ENCODE results near the gene PTPRCAP. TPM values are rescaled to one million over a fixed set of nuclear protein-coding genes. Genes with fewer than 3 reads are reported as not detected.

Gene PTPRCAP
- total RNA-seq, 1 experiment from 2014 or later: 1.7 TPM

DNA sequence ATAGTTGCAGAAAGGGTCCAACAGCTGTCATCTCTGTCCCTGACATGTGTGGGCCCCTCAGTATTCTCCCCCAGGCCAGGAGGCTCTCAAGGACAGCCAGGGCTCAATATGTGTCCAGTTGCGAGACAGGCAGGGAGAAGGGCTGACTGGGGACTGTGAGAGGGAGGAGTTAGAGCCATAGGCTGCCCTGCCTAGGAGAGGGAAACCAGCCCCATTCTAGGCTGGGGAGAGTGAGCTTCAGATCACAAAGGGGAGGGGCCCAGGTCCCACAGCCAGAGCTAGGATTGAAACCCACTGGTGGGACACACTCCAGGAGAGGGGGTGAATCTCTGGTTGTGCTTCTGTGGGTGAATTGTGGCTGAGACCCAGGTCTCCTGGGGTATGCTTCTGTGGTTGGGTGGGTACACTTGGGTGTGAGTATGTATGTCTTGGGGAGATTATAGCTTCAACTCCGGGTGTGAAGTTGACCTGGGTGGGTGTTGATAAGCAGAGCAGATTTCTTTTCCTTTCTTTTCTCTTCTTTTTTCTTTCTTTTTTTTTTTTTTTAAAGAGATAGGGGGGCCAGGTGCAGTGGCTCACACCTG lies 24.1 kb downstream of the PTPRCAP start:
- Histone ChIP-seq H3K4me2 (ENCODE audit: insufficient read depth, insufficient read length, low read length) (no peak overlapping the region), H2AK5ac (ENCODE audit: insufficient read length, low read length) (no peak overlapping the region), H3K18ac (ENCODE audit: insufficient read length, low read depth, low read length) (no peak overlapping the region), H3K4me1 (ENCODE audit: insufficient read depth, low read length) (no peaks in the 10 kb centered on the region), H2AFZ (ENCODE audit: low read length) (no peak overlapping the region), H3K14ac (ENCODE audit: insufficient read depth, low read length) (no peak overlapping the region; the same call in 1 of the 2 replicates), H3K4ac (ENCODE audit: low read depth, low read length) (no peak overlapping the region), H3K79me2 (ENCODE audit: insufficient read depth, low read length) (no peaks in the 10 kb centered on the region), H3K56ac (ENCODE audit: insufficient read length, low read depth, low read length) (no peak overlapping the region), H3T11ph (ENCODE audit: low read length) (no peak overlapping the region), H2BK20ac (ENCODE audit: low read depth, low read length, poor library complexity, severe bottlenecking) (no peak overlapping the region), H4K91ac (ENCODE audit: insufficient read length, low read depth, low read length) (no peak overlapping the region), H3K9ac (ENCODE audit: extremely low read depth, insufficient read length, low read length) (no peak overlapping the region), H3K27ac (ENCODE audit: insufficient read length, low read depth, low read length) (no peak overlapping the region), H2BK12ac (ENCODE audit: insufficient read length, low read depth, low read length) (no peak overlapping the region), H4K5ac (ENCODE audit: insufficient read length, low read depth, low read length) (no peak overlapping the region), H2BK120ac (ENCODE audit: low read depth, low read length, poor library complexity, severe bottlenecking) (no peak overlapping the region), H4K20me1 (ENCODE audit: control insufficient read depth, insufficient read depth, insufficient read length) (no peaks in the 10 kb centered on the region), H2BK5ac (ENCODE audit: insufficient read length, low read length) (no peak overlapping the region), H3K9me3 (ENCODE audit: control insufficient read depth, low read depth, low read length) (no peaks in the 10 kb centered on the region), H3K27me3 (ENCODE audit: insufficient read depth, low read length) (no peaks in the 10 kb centered on the region), H3K23me2 (ENCODE audit: insufficient read length, low read depth, low read length, poor library complexity, severe bottlenecking) (no peaks in the 10 kb centered on the region), H2BK15ac (ENCODE audit: low read depth, low read length) (no peak overlapping the region), H4K8ac (replicated peaks; ENCODE audit: insufficient read length, low read depth, low read length) (no peak overlapping the region), H3K79me1 (ENCODE audit: insufficient read depth, low read depth, low read length, poor library complexity, severe bottlenecking) (no peaks in the 10 kb centered on the region), H3K23ac (ENCODE audit: insufficient read length, low read depth, low read length) (no peak overlapping the region)
- no peak for DNase-seq
- WGBS (ENCODE audit: extremely low coverage, insufficient read length, low lambda C conversion rate): no CpG with 5 or more reads among the region's 2 CpGs
- no peak overlapping the region for H3K27ac Mint-ChIP-seq
- peaks cover 23 to 34% of the 10 kb centered on the region in 2 experiments for H3K4me1 Mint-ChIP-seq
- TF ChIP-seq, protein P1, sequence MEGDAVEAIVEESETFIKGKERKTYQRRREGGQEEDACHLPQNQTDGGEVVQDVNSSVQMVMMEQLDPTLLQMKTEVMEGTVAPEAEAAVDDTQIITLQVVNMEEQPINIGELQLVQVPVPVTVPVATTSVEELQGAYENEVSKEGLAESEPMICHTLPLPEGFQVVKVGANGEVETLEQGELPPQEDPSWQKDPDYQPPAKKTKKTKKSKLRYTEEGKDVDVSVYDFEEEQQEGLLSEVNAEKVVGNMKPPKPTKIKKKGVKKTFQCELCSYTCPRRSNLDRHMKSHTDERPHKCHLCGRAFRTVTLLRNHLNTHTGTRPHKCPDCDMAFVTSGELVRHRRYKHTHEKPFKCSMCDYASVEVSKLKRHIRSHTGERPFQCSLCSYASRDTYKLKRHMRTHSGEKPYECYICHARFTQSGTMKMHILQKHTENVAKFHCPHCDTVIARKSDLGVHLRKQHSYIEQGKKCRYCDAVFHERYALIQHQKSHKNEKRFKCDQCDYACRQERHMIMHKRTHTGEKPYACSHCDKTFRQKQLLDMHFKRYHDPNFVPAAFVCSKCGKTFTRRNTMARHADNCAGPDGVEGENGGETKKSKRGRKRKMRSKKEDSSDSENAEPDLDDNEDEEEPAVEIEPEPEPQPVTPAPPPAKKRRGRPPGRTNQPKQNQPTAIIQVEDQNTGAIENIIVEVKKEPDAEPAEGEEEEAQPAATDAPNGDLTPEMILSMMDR (conservative IDR thresholded peaks at IDR 0.05): no peak
- peak overlapping the region in 1 of 2 experiments; percentile 8; a peak in 1 of 5 replicates for H3K4me3 Mint-ChIP-seq
- H3K36me3 Mint-ChIP-seq (ENCODE audit: insufficient read depth in 1 of 3, low read depth in 3 of 3): peaks cover 0 to 1% (median 0%) of the 10 kb centered on the region in 3 experiments; a peak in 1 of 7 replicates
- no peaks in the 10 kb centered on the region; a peak in 1 of 5 replicates for H3K9me3 Mint-ChIP-seq
- peaks cover 39% of the 10 kb centered on the region for H3K27me3 Mint-ChIP-seq (ENCODE audit: low read depth)
